Measurements from ENCODE around the gene MRM2. TPM values are rescaled to one million over a fixed set of nuclear protein-coding genes. Genes with fewer than 3 reads are reported as not detected.

MRM2 gene
- total and polyA plus RNA-seq, 10 of the 15 experiments (the other 5 are each of a cell fraction or from before 2014, with no cell fraction given), result 43.2 to 128 (median 71.4) TPM

DNA sequence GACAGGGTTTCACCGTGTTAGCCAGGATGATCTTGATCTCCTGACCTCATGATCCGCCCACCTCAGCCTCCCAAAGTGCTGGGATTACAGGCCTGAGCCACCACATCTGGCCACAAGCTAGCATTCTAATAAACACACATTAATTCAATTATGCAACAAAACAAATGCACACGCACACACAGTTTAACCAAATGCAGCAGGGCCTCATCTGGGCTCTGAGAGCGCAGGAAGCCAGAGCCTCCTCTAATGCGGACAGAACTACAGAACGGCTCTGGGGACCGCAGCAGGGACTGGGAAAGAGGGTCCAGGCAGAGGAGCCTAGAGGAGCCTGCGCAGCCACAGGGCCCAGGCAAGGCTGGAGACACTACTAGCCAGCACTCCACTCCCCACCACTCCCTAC is 13.1 kb downstream of the MRM2 start:
- ChIA-PET SMC1A (ENCODE audit: uncharacterized antibody, unreplicated experiment) (no interaction called here), POLR2A (interaction anchor here (1.0 kb wide), 1 partner anchor 9 kb away, joined by 3 read pairs; no protein-coding TSS in a partner anchor), RAD21 (ENCODE audit: unreplicated experiment) (no interaction called here), CTCF (no interaction called here)
- BruUV-seq (replicated peaks), result no TSS peak
- no peaks in the 10 kb centered on the region for H3K4me1 ChIP-seq (ENCODE audit: control insufficient read depth, insufficient read depth, low read length)
- no peak overlapping the region for H3K27ac ChIP-seq (ENCODE audit: control insufficient read depth, insufficient read depth)
- peaks cover 36% of the 10 kb centered on the region for H3K79me2 ChIP-seq (ENCODE audit: control insufficient read depth, insufficient read depth, low read length)
- no peak overlapping the region for H3K9ac ChIP-seq (ENCODE audit: control insufficient read depth, insufficient read depth, low read length)
- no peak overlapping the region for H3K4me3 ChIP-seq
- 89% methylated on average over 8 of the region's 8 CpGs for WGBS (ENCODE audit: insufficient coverage, insufficient replicate concordance, low lambda C conversion rate, missing lambda C conversion rate)
- FAIRE-seq (no peak), DNase-seq (ENCODE audit: low read depth, low spot score) (no peak), ATAC-seq (no peak)
- H3K4me2 ChIP-seq (ENCODE audit: control insufficient read depth, insufficient read depth), result no peak overlapping the region
- H3K9me3 ChIP-seq (replicated peaks; ENCODE audit: control insufficient read depth, insufficient read depth, low read length), result no peaks in the 10 kb centered on the region
- peaks cover 8 to 24% of the 10 kb centered on the region in 2 experiments; a peak in 3 of 4 replicates for H3K36me3 ChIP-seq (ENCODE audit: control insufficient read depth in 2 of 2, insufficient read depth in 2 of 2, low read length in 1 of 2)
- peaks cover 2% of the 10 kb centered on the region; the same call in 1 of the 2 replicates for H4K20me1 ChIP-seq (ENCODE audit: control insufficient read depth, insufficient read depth)
- intact Hi-C loops (cut with micrococcal nuclease; ENCODE audit: unreplicated experiment) (no loop called here), in situ Hi-C loops (cut with MboI) (no loop called here)
- no peak overlapping the region for H2AFZ ChIP-seq (ENCODE audit: control insufficient read depth, low read depth, low read length)
- H3K27me3 ChIP-seq (replicated peaks in 1 of 2; ENCODE audit: control insufficient read depth in 2 of 2, insufficient read depth in 2 of 2, low read length in 1 of 2), result no peaks in the 10 kb centered on the region
- TF ChIP-seq, protein P1, sequence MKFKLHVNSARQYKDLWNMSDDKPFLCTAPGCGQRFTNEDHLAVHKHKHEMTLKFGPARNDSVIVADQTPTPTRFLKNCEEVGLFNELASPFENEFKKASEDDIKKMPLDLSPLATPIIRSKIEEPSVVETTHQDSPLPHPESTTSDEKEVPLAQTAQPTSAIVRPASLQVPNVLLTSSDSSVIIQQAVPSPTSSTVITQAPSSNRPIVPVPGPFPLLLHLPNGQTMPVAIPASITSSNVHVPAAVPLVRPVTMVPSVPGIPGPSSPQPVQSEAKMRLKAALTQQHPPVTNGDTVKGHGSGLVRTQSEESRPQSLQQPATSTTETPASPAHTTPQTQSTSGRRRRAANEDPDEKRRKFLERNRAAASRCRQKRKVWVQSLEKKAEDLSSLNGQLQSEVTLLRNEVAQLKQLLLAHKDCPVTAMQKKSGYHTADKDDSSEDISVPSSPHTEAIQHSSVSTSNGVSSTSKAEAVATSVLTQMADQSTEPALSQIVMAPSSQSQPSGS (IDR thresholded peaks at IDR 0.05; ENCODE audit: low read length), result no peak
- TF ChIP-seq POLR2A (IDR thresholded peaks at IDR 0.05; ENCODE audit: low read depth, low read length), result no peak
- no peak for TF ChIP-seq NFYA (IDR thresholded peaks at IDR 0.05; ENCODE audit: borderline replicate concordance, low read depth, low read length)
- TF ChIP-seq, protein P2, sequence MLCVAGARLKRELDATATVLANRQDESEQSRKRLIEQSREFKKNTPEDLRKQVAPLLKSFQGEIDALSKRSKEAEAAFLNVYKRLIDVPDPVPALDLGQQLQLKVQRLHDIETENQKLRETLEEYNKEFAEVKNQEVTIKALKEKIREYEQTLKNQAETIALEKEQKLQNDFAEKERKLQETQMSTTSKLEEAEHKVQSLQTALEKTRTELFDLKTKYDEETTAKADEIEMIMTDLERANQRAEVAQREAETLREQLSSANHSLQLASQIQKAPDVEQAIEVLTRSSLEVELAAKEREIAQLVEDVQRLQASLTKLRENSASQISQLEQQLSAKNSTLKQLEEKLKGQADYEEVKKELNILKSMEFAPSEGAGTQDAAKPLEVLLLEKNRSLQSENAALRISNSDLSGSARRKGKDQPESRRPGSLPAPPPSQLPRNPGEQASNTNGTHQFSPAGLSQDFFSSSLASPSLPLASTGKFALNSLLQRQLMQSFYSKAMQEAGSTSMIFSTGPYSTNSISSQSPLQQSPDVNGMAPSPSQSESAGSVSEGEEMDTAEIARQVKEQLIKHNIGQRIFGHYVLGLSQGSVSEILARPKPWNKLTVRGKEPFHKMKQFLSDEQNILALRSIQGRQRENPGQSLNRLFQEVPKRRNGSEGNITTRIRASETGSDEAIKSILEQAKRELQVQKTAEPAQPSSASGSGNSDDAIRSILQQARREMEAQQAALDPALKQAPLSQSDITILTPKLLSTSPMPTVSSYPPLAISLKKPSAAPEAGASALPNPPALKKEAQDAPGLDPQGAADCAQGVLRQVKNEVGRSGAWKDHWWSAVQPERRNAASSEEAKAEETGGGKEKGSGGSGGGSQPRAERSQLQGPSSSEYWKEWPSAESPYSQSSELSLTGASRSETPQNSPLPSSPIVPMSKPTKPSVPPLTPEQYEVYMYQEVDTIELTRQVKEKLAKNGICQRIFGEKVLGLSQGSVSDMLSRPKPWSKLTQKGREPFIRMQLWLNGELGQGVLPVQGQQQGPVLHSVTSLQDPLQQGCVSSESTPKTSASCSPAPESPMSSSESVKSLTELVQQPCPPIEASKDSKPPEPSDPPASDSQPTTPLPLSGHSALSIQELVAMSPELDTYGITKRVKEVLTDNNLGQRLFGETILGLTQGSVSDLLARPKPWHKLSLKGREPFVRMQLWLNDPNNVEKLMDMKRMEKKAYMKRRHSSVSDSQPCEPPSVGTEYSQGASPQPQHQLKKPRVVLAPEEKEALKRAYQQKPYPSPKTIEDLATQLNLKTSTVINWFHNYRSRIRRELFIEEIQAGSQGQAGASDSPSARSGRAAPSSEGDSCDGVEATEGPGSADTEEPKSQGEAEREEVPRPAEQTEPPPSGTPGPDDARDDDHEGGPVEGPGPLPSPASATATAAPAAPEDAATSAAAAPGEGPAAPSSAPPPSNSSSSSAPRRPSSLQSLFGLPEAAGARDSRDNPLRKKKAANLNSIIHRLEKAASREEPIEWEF (IDR thresholded peaks at IDR 0.05; ENCODE audit: insufficient replicate concordance, low read depth, low read length), result no peak
- no peak for TF ChIP-seq POLR2AphosphoS2 (IDR thresholded peaks at IDR 0.05; ENCODE audit: low read depth, low read length)
- TF ChIP-seq, protein P3, sequence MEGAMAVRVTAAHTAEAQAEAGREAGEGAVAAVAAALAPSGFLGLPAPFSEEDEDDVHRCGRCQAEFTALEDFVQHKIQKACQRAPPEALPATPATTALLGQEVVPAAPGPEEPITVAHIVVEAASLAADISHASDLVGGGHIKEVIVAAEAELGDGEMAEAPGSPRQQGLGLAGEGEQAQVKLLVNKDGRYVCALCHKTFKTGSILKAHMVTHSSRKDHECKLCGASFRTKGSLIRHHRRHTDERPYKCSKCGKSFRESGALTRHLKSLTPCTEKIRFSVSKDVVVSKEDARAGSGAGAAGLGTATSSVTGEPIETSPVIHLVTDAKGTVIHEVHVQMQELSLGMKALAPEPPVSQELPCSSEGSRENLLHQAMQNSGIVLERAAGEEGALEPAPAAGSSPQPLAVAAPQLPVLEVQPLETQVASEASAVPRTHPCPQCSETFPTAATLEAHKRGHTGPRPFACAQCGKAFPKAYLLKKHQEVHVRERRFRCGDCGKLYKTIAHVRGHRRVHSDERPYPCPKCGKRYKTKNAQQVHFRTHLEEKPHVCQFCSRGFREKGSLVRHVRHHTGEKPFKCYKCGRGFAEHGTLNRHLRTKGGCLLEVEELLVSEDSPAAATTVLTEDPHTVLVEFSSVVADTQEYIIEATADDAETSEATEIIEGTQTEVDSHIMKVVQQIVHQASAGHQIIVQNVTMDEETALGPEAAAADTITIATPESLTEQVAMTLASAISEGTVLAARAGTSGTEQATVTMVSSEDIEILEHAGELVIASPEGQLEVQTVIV (IDR thresholded peaks at IDR 0.05; ENCODE audit: borderline replicate concordance, partially characterized antibody), result no peak
- TF ChIP-seq FOS (IDR thresholded peaks at IDR 0.05; ENCODE audit: borderline replicate concordance, extremely low read depth, insufficient read length), result no peak
- no peak for TF ChIP-seq TBL1XR1 (IDR thresholded peaks at IDR 0.05; ENCODE audit: low read depth, low read length)
- TF ChIP-seq, protein P4, sequence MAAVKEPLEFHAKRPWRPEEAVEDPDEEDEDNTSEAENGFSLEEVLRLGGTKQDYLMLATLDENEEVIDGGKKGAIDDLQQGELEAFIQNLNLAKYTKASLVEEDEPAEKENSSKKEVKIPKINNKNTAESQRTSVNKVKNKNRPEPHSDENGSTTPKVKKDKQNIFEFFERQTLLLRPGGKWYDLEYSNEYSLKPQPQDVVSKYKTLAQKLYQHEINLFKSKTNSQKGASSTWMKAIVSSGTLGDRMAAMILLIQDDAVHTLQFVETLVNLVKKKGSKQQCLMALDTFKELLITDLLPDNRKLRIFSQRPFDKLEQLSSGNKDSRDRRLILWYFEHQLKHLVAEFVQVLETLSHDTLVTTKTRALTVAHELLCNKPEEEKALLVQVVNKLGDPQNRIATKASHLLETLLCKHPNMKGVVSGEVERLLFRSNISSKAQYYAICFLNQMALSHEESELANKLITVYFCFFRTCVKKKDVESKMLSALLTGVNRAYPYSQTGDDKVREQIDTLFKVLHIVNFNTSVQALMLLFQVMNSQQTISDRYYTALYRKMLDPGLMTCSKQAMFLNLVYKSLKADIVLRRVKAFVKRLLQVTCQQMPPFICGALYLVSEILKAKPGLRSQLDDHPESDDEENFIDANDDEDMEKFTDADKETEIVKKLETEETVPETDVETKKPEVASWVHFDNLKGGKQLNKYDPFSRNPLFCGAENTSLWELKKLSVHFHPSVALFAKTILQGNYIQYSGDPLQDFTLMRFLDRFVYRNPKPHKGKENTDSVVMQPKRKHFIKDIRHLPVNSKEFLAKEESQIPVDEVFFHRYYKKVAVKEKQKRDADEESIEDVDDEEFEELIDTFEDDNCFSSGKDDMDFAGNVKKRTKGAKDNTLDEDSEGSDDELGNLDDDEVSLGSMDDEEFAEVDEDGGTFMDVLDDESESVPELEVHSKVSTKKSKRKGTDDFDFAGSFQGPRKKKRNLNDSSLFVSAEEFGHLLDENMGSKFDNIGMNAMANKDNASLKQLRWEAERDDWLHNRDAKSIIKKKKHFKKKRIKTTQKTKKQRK (IDR thresholded peaks at IDR 0.05; ENCODE audit: low read depth, low read length), result no peak
- no peak for TF ChIP-seq GABPA (IDR thresholded peaks at IDR 0.05; ENCODE audit: low read depth)
- TF ChIP-seq MTA3 (IDR thresholded peaks at IDR 0.05; ENCODE audit: borderline replicate concordance, low read length), result no peak
- TF ChIP-seq MYB (IDR thresholded peaks at IDR 0.05; ENCODE audit: borderline replicate concordance, low read depth, low read length), result no peak
